ENCODE results near the gene RBM33.
"Not testable (repeated sequence)": the region's sequence is repeated elsewhere in the genome, so short reads cannot be mapped to it uniquely, and the experiment has no call there.

RBM33 gene

DNA sequence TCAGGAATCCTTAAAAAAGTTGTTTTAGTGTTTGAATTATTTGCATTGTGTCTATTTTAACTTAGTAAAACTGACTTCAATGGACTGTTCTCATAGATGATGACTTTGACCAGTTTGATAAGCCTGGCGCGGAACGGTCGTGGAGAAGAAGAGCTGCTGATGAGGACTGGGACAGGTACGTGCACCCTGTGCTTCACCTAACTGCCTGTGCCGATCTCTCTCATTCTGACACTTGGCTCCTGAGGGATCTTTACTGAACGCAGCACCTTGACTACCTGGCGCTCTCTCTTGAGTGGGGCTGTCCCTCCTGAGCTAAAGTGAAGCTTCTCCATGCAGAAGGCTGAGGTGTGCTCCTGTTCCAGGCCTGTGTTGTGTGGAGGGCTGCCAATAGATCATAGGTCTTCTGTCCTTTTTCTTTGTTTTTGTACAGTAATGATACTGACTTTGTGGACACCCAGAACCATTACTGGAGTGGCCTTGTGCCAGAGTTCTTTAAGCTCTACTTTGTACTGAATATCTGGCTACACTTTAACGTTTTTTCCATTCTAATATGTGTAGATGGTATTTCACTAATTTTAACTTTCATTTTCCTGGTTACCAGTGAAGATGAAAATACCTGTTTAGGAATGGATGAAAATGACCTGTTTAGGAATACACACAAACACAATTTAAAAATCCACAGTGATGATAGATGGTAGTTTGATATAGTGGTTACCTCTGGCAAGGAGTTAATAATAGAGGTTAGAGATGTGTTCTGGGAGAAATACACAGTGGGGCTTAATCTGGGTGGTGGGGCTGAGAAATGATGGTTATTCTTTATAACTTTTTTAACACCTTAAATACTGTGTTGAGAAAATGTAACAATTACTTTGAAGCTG lies 20.9 kb downstream of the RBM33 start:
- no peak for DNase-seq (ENCODE audit: low read depth in 2 of 2)

DNA sequence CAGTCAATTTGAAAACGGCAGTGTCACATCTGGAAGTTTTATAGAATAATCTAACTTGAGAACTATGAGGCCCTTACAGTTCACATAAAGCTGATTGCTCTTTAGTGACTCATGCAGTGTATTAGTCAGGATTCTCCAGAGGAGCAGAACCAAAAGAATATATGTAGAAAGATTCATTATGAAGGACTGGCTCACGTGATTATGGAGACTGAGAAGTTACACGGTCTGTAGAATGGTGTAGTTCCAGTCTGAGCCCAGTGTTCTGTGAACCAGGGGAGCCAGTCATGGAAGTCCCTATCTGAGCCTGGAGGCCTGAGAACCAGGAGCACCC lies 21.5 kb downstream of the RBM33 start:
- no peak for DNase-seq (ENCODE audit: low read depth in 2 of 2)

DNA sequence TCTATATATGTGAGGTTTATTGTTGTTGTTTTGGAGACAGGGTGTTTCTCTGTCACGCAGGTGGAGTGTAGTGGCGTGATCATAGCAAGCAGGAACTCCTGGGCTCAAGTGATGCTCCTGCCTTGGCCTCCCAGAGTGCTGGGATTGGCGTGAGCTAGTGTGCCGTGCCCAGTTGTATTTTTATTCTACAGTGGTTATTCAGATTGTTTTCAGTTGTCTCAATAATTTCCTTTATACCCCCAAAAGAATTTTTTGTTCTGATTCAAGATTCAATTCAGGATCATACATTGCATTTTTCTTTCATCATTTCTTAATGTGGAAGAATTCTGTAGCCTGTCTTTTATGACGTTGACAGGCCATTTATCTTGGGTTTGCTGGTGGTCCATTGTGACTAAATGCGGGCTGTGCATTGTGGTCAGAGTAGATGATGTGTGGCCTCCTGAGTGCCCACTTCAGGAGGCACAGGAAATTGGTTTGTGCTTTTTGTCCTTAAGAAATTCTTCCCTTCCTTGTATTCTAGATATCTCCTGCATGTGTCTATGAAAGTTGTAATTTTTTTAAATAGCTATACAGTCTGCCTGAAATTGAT lies 22.9 kb downstream of the RBM33 start:
- DNase-seq (ENCODE audit: low read depth in 2 of 2), result no peak

DNA sequence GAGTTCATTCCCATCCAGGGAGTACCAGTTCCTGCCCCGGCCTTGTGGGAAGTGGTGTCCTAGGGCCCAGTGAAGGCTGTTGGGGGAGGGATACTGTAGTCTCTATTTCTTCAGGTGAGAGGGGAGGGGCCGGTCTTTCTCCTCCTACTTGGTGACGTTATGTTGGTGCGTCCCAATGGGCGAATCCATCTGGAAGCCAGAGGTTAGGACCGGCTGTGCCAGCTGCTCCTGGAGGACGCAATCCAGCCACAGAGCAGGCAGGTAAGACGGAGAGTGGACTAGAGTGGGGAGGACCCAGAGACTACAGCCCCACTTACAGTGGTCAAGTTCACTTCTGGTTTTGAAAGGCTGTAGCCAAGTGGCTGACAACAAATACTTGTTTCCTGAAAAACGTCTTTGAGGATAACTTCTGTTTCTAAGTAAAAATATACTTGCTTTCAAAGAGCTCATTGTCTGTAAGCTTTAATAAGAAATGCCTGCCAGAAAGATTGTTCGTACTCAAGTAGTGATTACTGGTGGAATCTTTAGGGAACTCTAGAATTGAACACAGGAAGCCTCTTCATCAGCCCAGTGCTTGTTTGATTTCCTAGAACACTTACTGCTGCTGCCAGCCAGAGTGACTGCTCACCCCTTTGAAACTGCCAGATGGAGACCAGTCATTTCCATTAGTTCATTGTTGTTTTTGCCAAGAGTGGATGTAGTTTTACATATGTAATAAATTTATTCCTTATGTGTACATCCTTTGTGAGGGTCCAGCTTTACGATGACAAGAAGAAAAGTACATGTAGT lies 25.4 kb downstream of the RBM33 start:
- no peak for DNase-seq (ENCODE audit: low read depth in 2 of 2)

DNA sequence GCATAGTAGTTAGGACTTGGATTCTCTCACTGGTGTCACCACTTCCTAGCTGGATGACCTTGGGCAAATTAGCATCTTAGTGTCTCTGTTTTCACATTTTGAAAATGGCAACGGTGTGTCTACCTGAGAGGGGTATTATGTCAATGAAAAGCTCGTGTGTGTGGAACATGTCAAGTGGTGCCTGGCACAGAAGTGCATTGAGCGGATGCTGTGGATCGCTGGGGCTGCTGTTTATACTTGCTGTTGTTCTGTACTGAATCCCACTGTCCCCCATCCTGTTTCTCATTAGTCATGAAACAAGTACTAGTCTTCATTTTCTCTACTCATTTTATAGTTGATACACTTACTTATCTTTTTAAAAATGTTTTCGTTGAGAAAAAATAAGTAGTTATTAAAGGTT lies 26.1 kb downstream of the RBM33 start:
- DNase-seq (ENCODE audit: low read depth in 2 of 2), result no peak

DNA sequence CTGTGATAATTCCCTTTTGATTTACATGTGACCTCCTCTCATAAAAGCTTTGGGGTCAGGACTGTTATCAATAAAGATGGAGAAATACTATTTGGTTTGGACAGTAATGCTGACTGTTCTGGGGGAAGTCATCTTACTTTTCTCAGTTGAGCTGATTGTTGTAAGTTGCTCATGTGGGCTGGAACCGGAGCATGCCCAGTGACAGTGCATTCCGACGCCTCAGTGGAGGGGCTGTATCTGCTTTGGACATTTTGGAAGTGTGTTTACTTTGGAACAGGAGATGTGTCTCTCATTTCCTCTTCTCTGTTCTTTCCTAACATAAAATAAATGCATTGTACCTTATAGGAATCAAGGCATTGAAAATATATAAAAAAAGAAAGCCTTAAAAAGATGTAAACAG lies 30.1 kb downstream of the RBM33 start:
- DNase-seq (ENCODE audit: low read depth in 2 of 2), result no peak

DNA sequence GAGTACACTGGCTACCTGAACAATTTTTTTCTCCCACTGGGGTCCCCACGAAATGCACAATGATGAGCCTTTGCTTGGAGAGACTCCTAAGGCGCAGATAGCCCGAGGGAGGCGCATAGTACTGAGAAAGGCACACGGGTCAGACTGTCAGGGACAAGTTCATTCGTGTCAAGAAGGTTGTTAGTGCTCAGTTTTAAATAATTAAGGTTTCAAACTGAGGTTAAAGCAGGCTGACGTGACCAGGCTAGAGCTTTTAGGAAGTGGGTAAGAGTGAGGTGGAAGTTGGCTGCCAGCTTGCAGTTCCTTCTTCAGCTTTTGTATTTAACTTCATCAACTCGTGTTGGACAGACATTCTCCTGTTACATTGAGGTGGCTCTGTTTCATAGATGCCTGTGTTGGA lies 31.6 kb downstream of the RBM33 start:
- DNase-seq (ENCODE audit: low read depth in 2 of 2), result no peak

DNA sequence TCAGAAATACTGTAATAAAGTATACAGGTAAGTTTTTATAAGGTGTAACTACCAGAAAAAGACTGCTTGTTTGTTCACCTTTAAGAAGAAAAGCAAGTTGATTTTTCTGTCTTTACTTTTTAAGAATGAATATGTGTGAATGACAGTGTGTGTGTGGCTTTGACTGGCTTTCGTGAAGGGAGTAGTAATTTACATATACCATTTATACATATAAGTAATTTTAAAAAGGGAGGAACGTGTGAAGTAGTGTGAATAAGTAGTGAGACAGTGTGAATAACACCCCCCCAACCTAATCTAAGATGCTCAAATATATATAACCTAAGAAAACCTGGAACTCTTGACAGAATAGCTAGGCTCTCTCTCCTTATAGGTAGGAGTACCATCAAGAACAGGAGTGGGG lies 33.2 kb downstream of the RBM33 start:
- no peak for DNase-seq (ENCODE audit: low read depth in 2 of 2)

DNA sequence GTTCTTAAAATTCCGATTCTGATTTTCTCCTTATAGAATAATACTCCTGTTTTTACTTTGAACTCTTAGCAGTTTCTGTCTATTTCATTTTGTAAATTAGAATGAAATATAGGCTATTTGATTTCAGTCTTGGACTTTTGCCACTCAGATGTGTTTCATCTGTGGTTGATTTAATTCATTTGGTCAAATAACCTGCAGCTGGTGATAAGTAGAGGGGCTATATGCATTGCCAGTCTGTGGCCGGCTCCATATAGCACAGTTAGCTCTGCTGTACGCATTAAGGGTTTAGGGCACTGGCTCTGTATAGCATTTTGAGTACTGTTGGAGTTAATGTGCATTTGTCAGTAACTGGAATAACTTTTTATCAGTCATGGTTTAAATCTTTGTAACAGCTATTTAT lies 35.7 kb downstream of the RBM33 start:
- no peak for DNase-seq (ENCODE audit: low read depth in 2 of 2)

DNA sequence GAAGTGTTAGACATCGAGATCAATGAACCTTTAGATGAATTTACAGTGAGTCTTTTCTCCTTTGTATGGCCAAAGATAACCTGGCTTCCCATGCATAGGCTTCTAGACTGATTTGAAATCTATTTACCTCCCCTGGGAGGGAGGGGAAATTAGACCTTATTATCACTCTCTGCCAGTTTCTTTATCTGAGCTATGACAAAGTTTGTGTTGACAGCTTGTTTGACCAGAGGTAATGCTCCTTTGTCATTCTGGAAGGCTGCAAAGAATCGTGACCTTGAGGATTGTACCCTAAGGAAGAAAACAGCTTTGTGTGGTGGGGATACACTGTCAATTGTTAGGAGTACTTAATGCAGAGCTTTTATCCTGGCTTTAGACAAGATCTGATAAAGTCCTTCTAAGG lies 36.4 kb downstream of the RBM33 start:
- no peak for DNase-seq (ENCODE audit: low read depth in 2 of 2)

DNA sequence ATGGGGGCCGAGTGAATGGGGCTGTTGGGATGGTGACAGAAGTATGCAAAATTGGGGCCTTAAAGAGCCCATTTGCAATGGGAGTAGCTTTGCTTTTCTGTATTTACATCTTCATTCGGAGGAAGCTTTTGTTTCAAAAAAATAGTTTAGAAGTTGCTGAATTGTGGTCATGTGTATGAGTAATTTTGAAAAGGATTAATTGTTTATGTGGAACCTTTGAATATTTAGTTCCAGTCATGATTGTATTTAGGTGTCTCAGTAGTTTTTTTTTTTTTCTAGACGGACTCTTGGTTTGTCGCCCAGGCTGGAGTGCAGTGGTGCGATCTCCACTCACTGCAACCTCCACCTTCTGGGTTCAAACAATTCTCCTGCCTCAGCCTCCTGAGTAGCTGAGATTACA lies 37.2 kb downstream of the RBM33 start:
- no peak for DNase-seq (ENCODE audit: low read depth in 2 of 2)

DNA sequence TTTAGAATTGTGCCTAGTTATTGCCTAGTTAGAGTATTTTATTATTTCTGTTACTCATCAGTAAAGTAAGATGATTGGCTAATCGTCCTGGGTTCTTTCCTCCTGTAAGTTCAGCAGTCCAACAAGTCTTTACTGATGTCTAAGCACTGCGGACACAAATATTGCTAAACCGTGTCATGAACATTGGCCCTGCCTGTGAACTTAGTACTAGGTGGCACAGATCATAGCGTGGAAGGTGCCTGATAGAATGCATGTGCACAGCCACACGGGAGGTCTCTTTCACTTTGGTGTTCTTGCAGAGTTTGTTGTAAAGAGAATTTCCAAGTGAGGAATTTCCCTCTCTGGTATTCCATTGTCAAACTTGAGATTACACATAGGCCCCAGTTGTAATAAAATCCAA lies 38.0 kb downstream of the RBM33 start:
- no peak for DNase-seq (ENCODE audit: low read depth in 2 of 2)

DNA sequence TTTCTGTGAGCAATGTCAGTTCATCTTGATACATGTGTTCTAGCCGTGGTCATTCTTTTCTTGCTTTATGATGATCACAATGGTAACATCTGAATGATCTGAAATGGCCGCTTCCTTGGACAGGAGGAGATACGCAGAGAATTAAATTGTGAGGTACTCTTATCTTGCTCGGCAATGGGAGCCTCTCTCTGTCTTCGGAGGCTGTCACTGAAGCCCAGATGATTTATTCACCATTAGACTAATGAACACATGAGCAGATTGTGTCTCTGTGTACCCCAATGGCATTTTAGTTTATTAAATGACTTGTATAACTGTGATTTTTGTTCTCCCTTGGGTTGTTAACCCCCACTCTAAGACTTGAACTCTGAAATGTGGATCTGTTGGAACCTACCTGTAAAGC lies 38.6 kb downstream of the RBM33 start:
- DNase-seq (ENCODE audit: low read depth in 2 of 2), result no peak

DNA sequence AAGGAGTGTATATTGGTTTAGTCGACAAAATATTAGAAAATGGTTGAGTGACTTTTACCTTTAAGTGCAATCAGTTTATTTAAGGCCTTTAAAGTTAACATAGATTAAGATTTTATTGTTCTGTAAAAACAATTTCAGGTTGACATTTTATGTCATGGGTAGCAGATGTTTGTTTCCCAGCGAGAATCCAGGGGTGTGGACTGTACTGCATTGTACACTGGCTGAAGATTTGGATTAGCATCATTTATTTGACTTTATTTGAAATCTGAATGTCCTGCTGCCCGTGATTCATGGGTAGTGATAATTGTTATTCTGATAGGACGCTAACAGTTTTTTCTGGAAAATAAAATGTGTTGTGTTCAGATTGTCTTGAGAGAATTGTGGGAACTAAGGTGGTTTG lies 39.3 kb downstream of the RBM33 start:
- no peak for DNase-seq (ENCODE audit: low read depth in 2 of 2)

DNA sequence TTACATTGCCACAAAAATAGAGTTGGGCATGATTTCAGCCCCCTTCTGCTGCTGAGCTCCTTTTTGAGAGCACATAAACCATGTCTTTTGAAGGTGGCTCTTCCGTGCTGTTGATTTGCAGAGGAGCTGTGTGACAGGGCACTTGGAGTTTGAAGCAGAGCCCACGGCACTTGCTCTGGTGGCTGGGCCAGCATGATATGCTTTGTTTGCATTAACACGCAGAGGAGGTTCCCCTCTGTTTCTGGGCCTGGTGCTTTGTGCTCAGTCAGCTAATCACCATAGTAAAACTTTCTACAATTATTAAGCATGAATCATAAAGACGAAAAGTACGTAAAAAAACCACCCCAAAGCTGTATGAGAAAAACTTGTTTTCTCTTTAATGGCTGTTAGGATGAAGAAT lies 40.1 kb downstream of the RBM33 start:
- DNase-seq (ENCODE audit: low read depth in 2 of 2), result no peak

DNA sequence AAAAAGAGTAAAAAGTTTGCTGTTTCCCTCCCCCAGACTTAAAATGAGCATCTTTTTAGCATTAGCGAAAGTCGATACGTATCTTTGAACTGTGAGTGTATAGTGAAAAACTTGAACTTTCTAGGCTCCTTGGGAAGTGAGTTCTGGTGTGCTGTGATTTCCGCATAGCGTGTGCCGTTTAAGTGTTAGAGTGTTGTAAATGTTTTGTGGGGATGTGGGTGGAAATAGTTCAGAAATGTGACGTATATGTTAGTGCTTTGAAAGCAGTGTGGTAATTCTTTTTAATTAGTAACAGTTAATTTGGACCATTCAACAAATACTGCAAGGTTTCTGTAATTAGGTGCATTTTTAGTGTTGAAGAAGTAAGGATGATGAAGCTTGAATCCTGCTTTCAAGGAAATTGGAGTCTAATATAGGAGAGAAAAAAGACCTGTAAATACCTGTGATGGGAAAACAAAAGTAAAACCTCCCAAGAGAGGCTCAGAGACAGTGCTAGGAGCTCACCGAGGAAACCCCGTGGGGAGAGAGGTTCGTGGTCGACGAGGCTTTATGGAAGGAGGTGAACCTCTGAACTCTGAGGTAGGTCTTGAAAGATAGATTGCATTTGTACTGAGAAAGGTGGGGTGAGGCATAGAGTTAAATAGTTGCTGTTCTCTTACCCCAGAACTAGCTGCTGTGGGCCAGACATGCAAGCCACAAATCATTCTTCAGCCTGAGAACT lies 40.8 kb downstream of the RBM33 start:
- no peak for DNase-seq (ENCODE audit: low read depth in 2 of 2)

DNA sequence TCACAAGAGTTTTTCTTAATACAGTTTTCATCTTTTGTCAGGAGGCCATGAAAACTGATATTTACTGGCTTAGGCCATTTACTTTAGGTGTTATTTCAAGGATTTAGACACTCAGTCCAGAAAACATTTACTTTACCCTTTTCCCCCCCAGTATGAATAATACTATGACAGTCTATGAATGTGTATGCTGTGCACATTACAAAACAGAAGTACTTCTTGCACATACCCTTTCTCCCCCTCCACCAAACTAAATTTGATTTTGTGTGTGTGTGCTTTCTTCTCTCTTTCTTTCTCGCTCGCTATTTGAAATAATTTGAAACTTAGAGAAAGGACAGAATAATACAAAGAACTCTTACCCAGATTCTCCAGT lies 41.3 kb downstream of the RBM33 start:
- DNase-seq (ENCODE audit: low read depth in 2 of 2), result no peak

DNA sequence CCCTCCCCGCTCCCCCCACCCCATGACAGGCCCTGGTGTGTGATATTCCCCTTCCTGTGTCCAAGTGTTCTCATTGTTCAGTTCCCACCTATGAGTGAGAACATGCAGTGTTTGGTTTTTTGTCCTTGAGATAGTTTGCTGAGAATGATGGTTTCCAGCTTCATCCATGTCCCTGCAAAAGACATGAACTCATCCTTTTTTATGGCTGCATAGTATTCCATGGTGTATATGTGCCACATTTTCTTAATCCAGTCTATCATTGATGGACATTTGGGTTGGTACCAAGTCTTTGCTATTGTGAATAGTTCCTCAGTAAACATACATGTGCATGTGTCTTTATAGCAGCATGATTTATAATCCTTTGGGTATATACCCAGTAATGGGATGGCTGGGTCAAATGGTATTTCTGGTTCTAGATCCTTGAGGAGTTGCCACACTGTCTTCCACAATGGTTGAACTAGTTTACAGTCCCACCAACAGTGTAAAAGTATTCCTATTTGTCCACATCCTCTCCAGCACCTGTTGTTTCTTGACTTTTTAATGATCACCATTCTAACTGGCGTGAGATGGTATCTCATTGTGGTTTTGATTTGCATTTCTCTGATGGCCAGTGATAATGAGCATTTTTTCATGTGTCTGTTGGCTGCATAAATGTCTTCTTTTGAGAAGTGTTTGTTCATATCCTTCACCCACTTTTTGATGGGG lies 42.3 kb downstream of the RBM33 start:
- not testable (repeated sequence) for DNase-seq (ENCODE audit: low read depth in 2 of 2)

DNA sequence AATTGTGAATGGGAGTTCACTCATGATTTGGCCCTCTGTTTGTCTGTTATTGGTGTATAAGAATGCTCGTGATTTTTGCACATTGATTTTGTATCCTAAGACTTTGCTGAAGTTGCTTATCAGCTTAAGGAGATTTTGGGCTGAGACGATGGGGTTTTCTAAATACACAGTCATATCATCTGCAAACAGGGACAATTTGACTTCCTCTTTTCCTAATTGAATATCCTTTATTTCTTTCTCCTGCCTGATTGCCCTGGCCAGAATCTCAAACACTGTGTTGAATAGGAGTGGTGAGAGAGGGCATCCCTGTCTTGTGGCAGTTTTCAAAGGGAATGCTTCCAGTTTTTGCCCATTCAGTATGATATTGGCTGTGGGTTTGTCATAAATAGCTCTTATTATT lies 43.8 kb downstream of the RBM33 start:
- not testable (repeated sequence) for DNase-seq (ENCODE audit: low read depth in 2 of 2)

DNA sequence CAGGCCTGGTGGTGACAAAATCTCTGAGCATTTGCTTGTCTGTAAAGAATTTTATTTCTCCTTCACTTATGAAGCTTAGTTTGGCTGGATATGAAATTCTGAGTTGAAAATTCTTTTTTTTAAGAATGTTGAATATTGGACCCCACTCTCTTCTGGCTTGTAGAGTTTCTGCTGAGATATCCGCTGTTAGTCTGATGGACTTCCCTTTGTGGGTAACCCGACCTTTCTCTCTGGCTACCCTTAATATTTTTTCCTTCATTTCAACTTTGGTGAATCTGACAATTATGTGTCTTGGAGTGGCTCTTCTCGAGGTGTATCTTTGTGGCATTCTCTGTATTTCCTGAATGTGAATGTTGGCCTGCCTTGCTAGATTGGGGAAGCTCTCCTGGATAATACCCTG lies 46.2 kb downstream of the RBM33 start:
- not testable (repeated sequence) for DNase-seq (ENCODE audit: low read depth in 2 of 2)

DNA sequence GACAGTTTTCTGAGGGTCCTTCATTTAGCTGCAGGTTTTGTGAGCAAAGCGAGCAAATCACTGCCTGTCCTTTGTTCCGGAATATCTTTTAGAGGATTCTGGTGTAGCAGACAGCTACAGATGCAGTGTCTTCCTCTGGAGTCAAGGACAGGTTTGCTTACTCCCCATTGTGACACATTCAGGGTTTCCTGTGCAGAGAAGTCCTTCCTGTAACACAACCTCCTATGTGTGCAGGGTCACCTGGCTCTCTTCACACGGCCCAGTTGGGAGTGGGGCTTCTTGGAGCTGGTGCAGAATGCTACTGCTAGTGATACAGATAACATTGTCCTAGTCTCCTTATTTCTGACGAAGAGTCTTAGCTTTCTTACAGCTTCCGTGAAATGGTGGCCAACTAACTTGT lies 47.9 kb downstream of the RBM33 start:
- DNase-seq (ENCODE audit: low read depth in 2 of 2), result no peak

DNA sequence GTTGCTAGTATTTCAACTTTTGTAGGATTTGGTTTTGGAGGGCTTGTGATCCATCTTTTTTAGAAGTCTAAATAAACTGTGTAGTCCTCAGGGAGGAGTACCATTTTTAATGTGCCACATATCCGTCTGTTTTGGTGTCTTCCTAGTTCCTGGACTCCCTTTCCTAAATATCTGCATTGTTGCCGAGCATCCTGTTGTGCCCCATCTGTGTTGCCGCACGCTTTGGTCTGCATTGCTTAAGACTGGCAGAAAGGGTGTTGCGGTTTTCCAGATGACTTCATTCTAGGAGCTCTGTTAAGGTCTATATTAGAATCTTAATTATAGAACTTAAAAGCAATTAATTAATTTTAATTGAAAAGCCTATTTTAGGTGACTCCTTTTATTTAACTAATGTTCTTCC lies 49.4 kb downstream of the RBM33 start:
- no peak for DNase-seq (ENCODE audit: low read depth in 2 of 2)
